Measurements from ENCODE around the gene SCAF1. TPM values are rescaled to one million over a fixed set of nuclear protein-coding genes. Genes with fewer than 3 reads are reported as not detected.
A peak's percentile ranks its signal among the peaks of the same experiment; 100 is the strongest.

Gene SCAF1
- total RNA-seq, 2 donors from 2014 or later: 14.3 to 22.3 TPM

DNA sequence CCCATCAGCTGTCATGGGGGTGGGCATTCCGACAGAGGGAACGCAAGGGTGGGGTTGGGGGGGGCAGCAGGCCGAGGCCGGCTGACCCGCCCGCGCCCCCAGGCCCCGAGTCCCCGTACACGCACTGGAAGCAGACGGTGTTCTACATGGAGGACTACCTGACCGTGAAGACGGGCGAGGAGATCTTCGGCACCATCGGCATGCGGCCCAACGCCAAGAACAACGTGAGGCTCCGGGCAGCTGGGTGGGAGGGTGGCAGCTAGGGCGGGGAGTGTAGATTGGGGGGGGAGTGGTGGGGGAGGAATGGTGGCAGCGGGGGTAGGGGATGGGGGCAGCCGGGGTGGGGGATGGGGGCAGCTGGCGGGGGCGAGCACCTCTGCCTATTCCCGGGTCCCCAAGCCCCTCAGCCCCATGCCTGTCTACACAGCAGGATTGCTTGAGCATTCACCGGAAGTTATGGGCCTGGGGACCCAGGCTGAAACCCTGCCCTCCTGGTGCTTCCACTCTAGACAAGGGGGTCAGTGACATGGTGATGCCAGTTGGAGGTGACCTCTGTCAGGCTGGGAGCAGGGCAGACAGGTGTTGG lies 44.6 kb downstream of the SCAF1 start:
- H3K4me3 ChIP-seq: no peak overlapping the region

DNA sequence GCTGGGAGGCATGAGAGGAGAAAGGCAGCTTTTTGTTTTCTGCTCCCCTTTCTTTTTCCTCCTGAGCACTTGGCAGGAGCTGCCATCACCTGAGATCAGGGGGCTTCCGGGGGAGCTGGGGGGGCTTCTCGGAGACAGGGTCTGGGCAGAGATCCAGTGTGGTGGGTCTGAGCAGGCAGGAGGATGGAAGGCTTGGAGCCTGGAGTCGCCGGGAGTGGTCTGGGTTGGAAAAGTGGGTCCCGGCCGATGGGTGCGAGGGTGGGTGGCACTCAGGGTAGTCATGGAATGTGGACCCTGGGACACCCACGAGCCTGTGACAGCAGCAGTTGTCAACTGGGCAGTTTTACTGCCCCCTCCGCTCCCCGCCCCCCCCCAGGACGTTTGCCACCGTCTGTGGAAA lies 45.1 kb downstream of the SCAF1 start:
- Histone ChIP-seq H3K4me1 (peaks cover 0 to 64% of the 10 kb centered on the region in 2 donors), H3K27ac (no peak overlapping the region), H3K9me3 (no peaks in the 10 kb centered on the region), H3K27me3 (no peaks in the 10 kb centered on the region), H3K36me3 (peaks cover 47% of the 10 kb centered on the region), H3K4me3 (no peak overlapping the region)
- TF ChIP-seq, protein P1, sequence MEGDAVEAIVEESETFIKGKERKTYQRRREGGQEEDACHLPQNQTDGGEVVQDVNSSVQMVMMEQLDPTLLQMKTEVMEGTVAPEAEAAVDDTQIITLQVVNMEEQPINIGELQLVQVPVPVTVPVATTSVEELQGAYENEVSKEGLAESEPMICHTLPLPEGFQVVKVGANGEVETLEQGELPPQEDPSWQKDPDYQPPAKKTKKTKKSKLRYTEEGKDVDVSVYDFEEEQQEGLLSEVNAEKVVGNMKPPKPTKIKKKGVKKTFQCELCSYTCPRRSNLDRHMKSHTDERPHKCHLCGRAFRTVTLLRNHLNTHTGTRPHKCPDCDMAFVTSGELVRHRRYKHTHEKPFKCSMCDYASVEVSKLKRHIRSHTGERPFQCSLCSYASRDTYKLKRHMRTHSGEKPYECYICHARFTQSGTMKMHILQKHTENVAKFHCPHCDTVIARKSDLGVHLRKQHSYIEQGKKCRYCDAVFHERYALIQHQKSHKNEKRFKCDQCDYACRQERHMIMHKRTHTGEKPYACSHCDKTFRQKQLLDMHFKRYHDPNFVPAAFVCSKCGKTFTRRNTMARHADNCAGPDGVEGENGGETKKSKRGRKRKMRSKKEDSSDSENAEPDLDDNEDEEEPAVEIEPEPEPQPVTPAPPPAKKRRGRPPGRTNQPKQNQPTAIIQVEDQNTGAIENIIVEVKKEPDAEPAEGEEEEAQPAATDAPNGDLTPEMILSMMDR (IDR thresholded peaks at IDR 0.05): no peak
- DNase-seq (ENCODE audit: low spot score): no peak

More for the DNA sequence above, 44.6 kb downstream of the SCAF1 start:
- Histone ChIP-seq H3K9me3 (no peaks in the 10 kb centered on the region), H3K27ac (peak overlapping the region in 1 of 2 donors; percentile 0), H3K27me3 (no peaks in the 10 kb centered on the region), H3K36me3 (peaks cover 53% of the 10 kb centered on the region), H3K4me1 (peaks cover 0 to 66% of the 10 kb centered on the region in 2 donors)
- DNase-seq (ENCODE audit: low spot score): no peak
- TF ChIP-seq, protein P1 (IDR thresholded peaks at IDR 0.05): no peak

DNA sequence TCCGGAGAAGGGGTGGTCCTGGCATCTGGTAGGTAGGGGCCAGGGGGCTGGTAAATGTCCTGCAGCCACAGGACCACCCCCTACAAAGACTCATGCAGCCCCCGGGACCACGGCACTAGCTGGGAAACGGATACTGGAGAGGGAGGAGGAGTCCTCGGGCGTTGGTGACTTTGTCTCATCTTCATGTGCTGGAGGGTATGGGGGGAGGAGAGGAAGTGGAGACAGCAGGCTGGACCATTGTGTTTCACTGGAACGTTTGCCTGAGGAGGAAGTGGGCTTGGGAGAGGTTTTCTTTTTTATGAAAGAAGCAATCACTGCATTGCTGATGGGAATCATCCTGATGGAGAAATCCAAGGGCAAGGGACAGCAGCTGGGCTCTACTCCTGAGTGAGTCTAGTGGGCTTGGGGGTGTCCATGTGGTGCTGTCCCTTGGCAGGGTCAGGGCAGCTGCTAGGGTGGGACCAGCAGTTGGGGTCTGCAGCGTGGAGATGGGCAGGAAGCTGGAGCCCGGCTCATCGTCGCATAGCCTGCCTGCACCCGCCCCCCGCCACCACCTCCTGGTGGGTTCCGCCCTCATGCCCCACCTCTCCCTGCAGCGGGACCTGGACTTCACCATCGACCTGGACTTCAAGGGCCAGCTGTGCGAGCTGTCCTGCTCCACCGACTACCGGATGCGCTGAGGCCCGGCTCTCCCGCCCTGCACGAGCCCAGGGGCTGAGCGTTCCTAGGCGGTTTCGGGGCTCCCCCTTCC lies 45.7 kb downstream of the SCAF1 start:
- DNase-seq (ENCODE audit: low spot score): no peak
- no peaks in the 10 kb centered on the region for H3K27me3 ChIP-seq
- TF ChIP-seq, protein P1 (IDR thresholded peaks at IDR 0.05): no peak
- peaks cover 0 to 64% of the 10 kb centered on the region in 2 donors for H3K4me1 ChIP-seq
- no peak overlapping the region for H3K27ac ChIP-seq
- H3K36me3 ChIP-seq: peaks cover 41% of the 10 kb centered on the region
- H3K4me3 ChIP-seq: peak overlapping the region in 1 of 2 donors; percentile 51
- no peaks in the 10 kb centered on the region for H3K9me3 ChIP-seq

DNA sequence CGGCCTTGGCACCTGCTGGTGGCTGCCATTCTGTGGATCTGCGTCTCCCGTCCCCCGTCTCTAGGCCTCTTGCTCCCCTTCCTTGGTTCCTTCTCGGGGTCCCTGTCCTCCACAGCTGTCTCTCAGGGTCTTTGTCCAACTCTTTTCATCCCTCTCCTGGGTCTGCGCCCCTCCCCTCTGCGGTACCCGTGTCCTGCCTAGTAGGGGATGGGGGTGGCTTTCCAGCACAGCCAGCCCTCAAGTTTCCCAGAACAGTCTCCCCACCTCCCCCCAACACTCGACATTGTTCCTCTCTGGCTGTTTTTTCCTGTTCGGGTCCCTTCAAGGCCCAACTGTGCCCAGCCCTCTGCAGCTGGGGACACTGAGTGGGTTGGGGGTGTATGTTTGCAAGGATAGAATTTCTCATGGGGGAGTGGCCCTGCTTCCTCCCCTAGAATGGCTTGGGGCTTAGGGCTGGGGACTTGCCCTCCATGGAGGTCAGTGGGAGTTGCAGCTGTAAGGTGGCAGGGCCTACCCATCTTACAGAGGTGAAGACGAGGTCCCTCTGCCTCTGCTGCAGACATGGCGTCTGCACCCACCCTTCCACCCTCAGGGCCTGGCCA lies 46.6 kb downstream of the SCAF1 start:
- DNase-seq (ENCODE audit: low spot score): no peak
- H3K27me3 ChIP-seq: no peaks in the 10 kb centered on the region
- H3K36me3 ChIP-seq: peaks cover 34% of the 10 kb centered on the region
- H3K27ac ChIP-seq: no peak overlapping the region
- H3K4me3 ChIP-seq: peak overlapping the region in 1 of 2 donors; percentile 51
- TF ChIP-seq, protein P1 (IDR thresholded peaks at IDR 0.05): no peak
- H3K4me1 ChIP-seq: peaks cover 0 to 64% of the 10 kb centered on the region in 2 donors
- H3K9me3 ChIP-seq: no peaks in the 10 kb centered on the region

DNA sequence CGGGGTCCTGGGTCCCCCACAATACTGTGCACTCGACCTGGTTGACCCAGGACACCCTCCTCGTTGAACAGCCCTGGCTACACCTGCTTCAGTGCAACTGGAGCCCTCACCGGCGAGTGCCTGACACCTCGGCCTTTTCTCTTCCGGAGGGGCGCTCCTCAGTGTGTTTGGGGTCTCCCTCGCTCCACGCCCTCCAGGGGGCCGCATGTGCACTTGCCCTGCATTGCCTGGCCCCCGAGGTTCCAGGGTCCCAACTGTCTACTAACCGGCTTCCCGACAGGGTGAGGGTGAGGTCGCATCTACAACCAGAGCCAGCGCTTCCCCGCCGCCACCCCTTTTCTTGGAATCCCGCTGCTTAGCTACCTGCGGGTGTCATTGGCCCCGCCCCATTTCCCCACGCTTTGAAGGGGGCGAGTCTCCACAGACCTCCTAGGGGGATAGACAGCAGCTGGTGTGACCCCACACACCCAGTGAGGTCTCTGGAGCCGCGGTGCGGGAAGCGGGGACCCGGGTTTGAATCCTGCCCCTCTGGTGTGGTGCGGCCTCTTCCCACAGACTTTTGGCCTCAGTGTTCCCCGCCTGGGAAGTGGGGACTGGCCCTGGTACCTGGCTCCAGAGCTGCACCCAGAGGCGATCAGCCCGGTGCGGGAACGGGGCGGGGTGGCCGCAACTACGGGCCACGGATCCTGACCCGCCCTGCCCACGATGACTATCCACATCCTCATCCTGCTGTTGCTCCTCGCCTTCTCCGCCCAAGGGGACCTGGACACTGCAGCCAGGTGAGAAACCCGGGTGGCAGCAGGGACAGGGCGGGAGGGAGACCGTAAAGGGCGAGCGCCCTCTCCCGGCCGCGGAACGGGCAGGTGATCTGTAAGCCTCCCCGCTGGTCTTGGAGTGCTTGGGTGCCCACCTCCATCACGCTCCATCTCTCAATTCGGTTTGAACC lies 47.4 kb downstream of the SCAF1 start, which contains the start of gene ADM5:
Gene ADM5 (plus strand): TSS at position 462 of the 946 bp plus-strand sequence. CDS start 244 bp downstream, at position 706.
- Histone ChIP-seq H3K27ac (peak within 1 kb of the TSS; percentile 30 to 43), H3K27me3 (no peaks in the 10 kb centered on the region), H3K4me3 (peak within 1 kb of the TSS; percentile 36 to 51), H3K36me3 (peaks cover 26% of the 10 kb centered on the region), H3K9me3 (no peaks in the 10 kb centered on the region), H3K4me1 (peaks cover 0 to 63% of the 10 kb centered on the region in 2 donors)
- no peak for DNase-seq (ENCODE audit: low spot score)
- TF ChIP-seq, protein P1 (IDR thresholded peaks at IDR 0.05): peak; percentile 21 to 70

Measured in right atrium auricular region (tissue), 2 donors.